Fibroblast of mammary gland (primary cell): ENCODE results near the gene ARID4A.

Experiments used
- DNase-seq: peaks from one replicate; pipeline ENCODE4 v3.0.0-alpha.2; 2010; ENCODE audit warnings: low read depth
- H3K4me3 ChIP-seq: 2 replicates; pipeline ENCODE4 v1.5.1; 2011; ENCODE audit warnings: low read depth, mild to moderate bottlenecking, low read length, moderate library complexity; ENCODE audit not compliant: control insufficient read depth
- CTCF ChIP-seq: conservative IDR thresholded peaks from 2 replicates; pipeline ENCODE4 v1.5.1; 2011; ENCODE audit warnings: low read depth, low read length, inconsistent platforms; ENCODE audit not compliant: control insufficient read depth, insufficient read depth

ARID4A gene

DNA sequence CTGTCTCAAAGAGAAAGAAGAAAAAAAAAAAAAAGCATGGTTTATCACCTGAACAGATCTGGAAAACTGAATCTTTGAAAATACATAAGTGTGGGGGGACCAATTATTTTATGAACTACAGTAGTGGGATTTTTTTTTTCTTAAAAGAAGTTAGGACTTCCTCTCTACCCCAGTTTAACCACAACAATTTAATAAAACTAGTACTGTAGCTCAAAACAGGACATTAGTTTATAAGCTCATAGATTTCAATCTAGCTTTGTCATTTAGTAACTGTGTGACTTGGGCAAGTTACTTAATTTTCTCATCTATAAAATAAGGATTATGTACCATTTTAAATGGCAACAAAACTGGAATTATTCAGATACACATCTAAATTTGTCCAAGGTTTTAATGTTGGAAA is 23.5 kb upstream of the ARID4A start:
- no peak for TF ChIP-seq CTCF
- no peak for DNase-seq
- no peak overlapping the region for H3K4me3 ChIP-seq

GRCh38 chr14:58275527-58276190 is 22.7 kb upstream of the ARID4A start:
- TF ChIP-seq CTCF = no peak
- DNase-seq = peak; percentile 16
- H3K4me3 ChIP-seq = no peak overlapping the region

DNA sequence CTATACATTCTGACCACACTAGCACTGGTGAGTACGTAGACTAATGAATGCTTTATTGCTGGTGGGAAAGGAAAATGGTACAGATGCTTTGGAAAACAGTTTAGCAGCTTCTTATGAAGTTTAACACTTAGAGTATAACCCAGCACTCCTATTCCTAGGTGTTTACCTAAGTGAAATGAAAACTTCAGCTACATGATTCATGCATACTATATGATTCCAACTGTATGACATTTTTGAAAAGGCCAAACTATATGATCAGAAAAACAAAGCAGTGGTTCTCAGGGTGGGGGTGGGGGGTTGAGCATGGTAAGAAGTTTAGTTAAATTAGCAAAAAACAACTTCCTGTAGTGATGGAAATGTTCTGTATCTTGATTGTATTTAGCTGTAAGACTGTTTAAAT is 22.1 kb upstream of the ARID4A start:
- TF ChIP-seq CTCF = no peak
- no peak for DNase-seq
- H3K4me3 ChIP-seq = no peak overlapping the region

- no peak overlapping the region for H3K4me3 ChIP-seq
- TF ChIP-seq CTCF = no peak
- DNase-seq = no peak
Observed at GRCh38 chr14:58278177-58278576, 20.2 kb upstream of the ARID4A start.

GRCh38 chr14:58280954-58281787 is 17.2 kb upstream of the ARID4A start:
- H3K4me3 ChIP-seq = no peak overlapping the region
- no peak for TF ChIP-seq CTCF
- DNase-seq = peak; percentile 84

DNA sequence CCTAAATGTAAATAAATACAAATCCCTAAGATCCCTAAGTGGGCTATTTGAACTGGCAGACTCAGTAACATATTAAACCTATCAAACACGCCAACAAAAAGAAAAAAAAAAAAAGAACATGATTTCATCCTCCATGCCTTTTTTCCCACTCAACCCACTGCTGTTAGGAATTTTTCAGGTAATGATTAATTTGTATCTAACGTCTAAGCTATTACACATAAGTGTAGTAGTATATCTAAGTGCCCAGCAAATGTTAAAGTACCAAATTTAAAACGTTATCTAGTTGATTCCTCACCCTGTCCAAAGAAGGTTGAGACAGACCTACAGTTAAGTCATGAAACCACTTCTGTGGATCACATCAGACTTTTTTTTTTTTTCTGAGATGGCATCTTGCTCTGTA is 16.4 kb upstream of the ARID4A start:
- no peak for DNase-seq
- no peak overlapping the region for H3K4me3 ChIP-seq
- TF ChIP-seq CTCF = no peak
